Activated CD8-positive, alpha-beta memory T cell treated with anti-CD3 and anti-CD28 coated beads, Interleukin-2, amount 10 ng/mL, durations not matched to agents 7 days and 5 days (primary cell): Measurements from ENCODE around the gene MAP2K7. TPM values are rescaled to one million over a fixed set of nuclear protein-coding genes. Genes with fewer than 3 reads are reported as not detected.

ENCODE experiments used
- ATAC-seq: fragments of 150-1000 bp; cut with Tn5 transposase; one replicate; pipeline ENCODE4 v1.10.0; 2021; ENCODE audit warnings: moderate library complexity
- CTCF ChIA-PET: fragments of 350-600 bp; sonication (Branson Sonifier 250); formaldehyde crosslinking; loops from one replicate; lab custom pipeline; 2021; ENCODE audit warnings: antibody characterized with exemption; lab: Charles Lee
- DNase-seq: peaks from one replicate; pipeline ENCODE4 v3.0.0-alpha.2; 2020
- H3K27ac Mint-ChIP-seq: one replicate; pipeline ENCODE4 v1.8.0; 2021; ENCODE audit warnings: mild to moderate bottlenecking, mixed read lengths
- H3K27me3 Mint-ChIP-seq: one replicate; pipeline ENCODE4 v1.8.0; 2021; ENCODE audit warnings: mixed read lengths
- H3K36me3 Mint-ChIP-seq: one replicate; pipeline ENCODE4 v1.8.0; 2021; ENCODE audit warnings: mild to moderate bottlenecking, mixed read lengths
- H3K4me1 Mint-ChIP-seq: one replicate; pipeline ENCODE4 v1.8.0; 2021; ENCODE audit warnings: mixed read lengths
- H3K4me3 Mint-ChIP-seq: one replicate; pipeline ENCODE4 v1.8.0; 2021; ENCODE audit warnings: mild to moderate bottlenecking, moderate library complexity, mixed read lengths
- H3K9me3 Mint-ChIP-seq: one replicate; pipeline ENCODE4 v1.8.0; 2022; ENCODE audit warnings: low read depth, mixed read lengths
- total RNA-seq, 2 experiments: library from RNA; stranded (reverse); gene quantifications; one replicate each; pipeline ENCODE4 v1.2.3, GENCODE V29; 2021

The MAP2K7 gene
- total RNA-seq, 2 experiments from 2014 or later, result 38.0 to 41.6 TPM

GRCh38 chr19:7869910-7870511 is 33.7 kb upstream of the MAP2K7 start:
- Mint-ChIP-seq H3K27ac (peak overlapping the region; percentile 32), H3K36me3 (no peaks in the 10 kb centered on the region), H3K9me3 (no peaks in the 10 kb centered on the region), H3K27me3 (peaks cover 55% of the 10 kb centered on the region), H3K4me3 (no peak overlapping the region), H3K4me1 (peaks cover 34% of the 10 kb centered on the region)
- ATAC-seq (peak; percentile 9), DNase-seq (peak; percentile 77)
- CTCF ChIA-PET, result interaction anchor here (0.7 to 2.2 kb wide), 21 partner anchors 9 to 240 kb away, joined by 3 to 41 read pairs (median 6); partner anchors contain the start of genes MAP2K7, PET100, SNAPC2 and STXBP2

- Mint-ChIP-seq H3K4me1 (peaks cover 29% of the 10 kb centered on the region), H3K27me3 (peaks cover 55% of the 10 kb centered on the region), H3K9me3 (no peaks in the 10 kb centered on the region), H3K27ac (peak overlapping the region; percentile 17), H3K4me3 (no peak overlapping the region), H3K36me3 (no peaks in the 10 kb centered on the region)
- CTCF ChIA-PET, result interaction anchor here (0.5 to 0.7 kb wide), 2 partner anchors 33 to 396 kb away, joined by 3 to 6 read pairs; partner anchors contain the start of gene MAP2K7
- DNase-seq (peak; percentile 82), ATAC-seq (peak; percentile 9)
Observed at GRCh38 chr19:7870571-7871436, 32.9 kb upstream of the MAP2K7 start.

GRCh38 chr19:7871437-7872305 is 32.0 kb upstream of the MAP2K7 start:
- H3K27me3 Mint-ChIP-seq, result peaks cover 56% of the 10 kb centered on the region
- H3K36me3 Mint-ChIP-seq, result no peaks in the 10 kb centered on the region
- no peaks in the 10 kb centered on the region for H3K9me3 Mint-ChIP-seq
- peak overlapping the region; percentile 3 for H3K4me3 Mint-ChIP-seq
- ATAC-seq, result peak; percentile 5
- DNase-seq, result peak; percentile 88
- H3K4me1 Mint-ChIP-seq, result peaks cover 29% of the 10 kb centered on the region
- peak overlapping the region; percentile 17 for H3K27ac Mint-ChIP-seq
- CTCF ChIA-PET, result interaction anchor here (0.5 kb wide), 1 partner anchor 395 kb away, joined by 3 read pairs; no protein-coding TSS in a partner anchor

- Mint-ChIP-seq H3K4me3 (no peak overlapping the region), H3K9me3 (no peaks in the 10 kb centered on the region), H3K27ac (no peak overlapping the region), H3K36me3 (no peaks in the 10 kb centered on the region), H3K27me3 (peaks cover 47% of the 10 kb centered on the region), H3K4me1 (peaks cover 29% of the 10 kb centered on the region)
- ATAC-seq (no peak), DNase-seq (no peak)
- CTCF ChIA-PET, result interaction anchor here (0.6 kb wide), 1 partner anchor 972 kb away, joined by 3 read pairs; no protein-coding TSS in a partner anchor
Observed at GRCh38 chr19:7872306-7873204, 31.1 kb upstream of the MAP2K7 start.

- ATAC-seq (no peak), DNase-seq (no peak)
- no peaks in the 10 kb centered on the region for H3K9me3 Mint-ChIP-seq
- peak overlapping the region; percentile 38 for H3K4me3 Mint-ChIP-seq
- H3K27me3 Mint-ChIP-seq, result peaks cover 40% of the 10 kb centered on the region
- CTCF ChIA-PET, result no interaction called here
- peaks cover 26% of the 10 kb centered on the region for H3K4me1 Mint-ChIP-seq
- H3K36me3 Mint-ChIP-seq, result no peaks in the 10 kb centered on the region
- no peak overlapping the region for H3K27ac Mint-ChIP-seq
Observed at GRCh38 chr19:7873304-7874075, 30.2 kb upstream of the MAP2K7 start.

GRCh38 chr19:7874076-7874896 is 29.4 kb upstream of the MAP2K7 start, which contains the start of gene PRR36:
TSS of gene PRR36 (minus strand) at chr19:7874390. CDS start at chr19:7873689, 701 bp downstream.
- H3K27me3 Mint-ChIP-seq, result peaks cover 39% of the 10 kb centered on the region
- H3K4me1 Mint-ChIP-seq, result peaks cover 21% of the 10 kb centered on the region
- ATAC-seq (no peak), DNase-seq (no peak)
- H3K27ac Mint-ChIP-seq, result no peak within 1 kb of the TSS
- no peaks in the 10 kb centered on the region for H3K36me3 Mint-ChIP-seq
- CTCF ChIA-PET, result interaction anchor here (1.5 to 2.3 kb wide), 2 partner anchors 13 to 29 kb away, joined by 3 to 7 read pairs; partner anchors contain the start of gene MAP2K7
- H3K4me3 Mint-ChIP-seq, result peak within 1 kb of the TSS; percentile 38
- no peaks in the 10 kb centered on the region for H3K9me3 Mint-ChIP-seq

- Mint-ChIP-seq H3K4me3 (no peak overlapping the region), H3K27me3 (peaks cover 39% of the 10 kb centered on the region), H3K36me3 (no peaks in the 10 kb centered on the region), H3K27ac (no peak overlapping the region), H3K9me3 (no peaks in the 10 kb centered on the region), H3K4me1 (peaks cover 20% of the 10 kb centered on the region)
- CTCF ChIA-PET, result interaction anchor here (1.5 to 2.3 kb wide), 2 partner anchors 13 to 29 kb away, joined by 3 to 7 read pairs; partner anchors contain the start of gene MAP2K7
- DNase-seq (no peak), ATAC-seq (no peak)
Observed at GRCh38 chr19:7874897-7875273, 28.8 kb upstream of the MAP2K7 start.

- H3K27me3 Mint-ChIP-seq, result peaks cover 26% of the 10 kb centered on the region
- ATAC-seq (no peak), DNase-seq (no peak)
- peaks cover 3% of the 10 kb centered on the region for H3K9me3 Mint-ChIP-seq
- no peak overlapping the region for H3K27ac Mint-ChIP-seq
- H3K4me3 Mint-ChIP-seq, result no peak overlapping the region
- H3K36me3 Mint-ChIP-seq, result no peaks in the 10 kb centered on the region
- CTCF ChIA-PET, result interaction anchor here (1.2 kb wide), 1 partner anchor 8 kb away, joined by 5 read pairs; no protein-coding TSS in a partner anchor
- H3K4me1 Mint-ChIP-seq, result peaks cover 3% of the 10 kb centered on the region
Observed at GRCh38 chr19:7877249-7877836, 26.3 kb upstream of the MAP2K7 start.

- ATAC-seq (peak; percentile 27), DNase-seq (no peak)
- peaks cover 15% of the 10 kb centered on the region for H3K27me3 Mint-ChIP-seq
Observed at GRCh38 chr19:7879111-7879807, 24.4 kb upstream of the MAP2K7 start.

GRCh38 chr19:7879836-7880235 is 23.8 kb upstream of the MAP2K7 start:
- peak; percentile 27 for ATAC-seq

More at GRCh38 chr19:7879111-7879807, 24.4 kb upstream of the MAP2K7 start:
- no peaks in the 10 kb centered on the region for H3K4me1 Mint-ChIP-seq
- H3K4me3 Mint-ChIP-seq, result no peak overlapping the region
- no peak overlapping the region for H3K27ac Mint-ChIP-seq
- CTCF ChIA-PET, result interaction anchor here (0.7 to 1.5 kb wide), 2 partner anchors 10 to 66 kb away, joined by 3 to 6 read pairs; no protein-coding TSS in a partner anchor
- peaks cover 3% of the 10 kb centered on the region for H3K9me3 Mint-ChIP-seq
- no peaks in the 10 kb centered on the region for H3K36me3 Mint-ChIP-seq

More at GRCh38 chr19:7879836-7880235, 23.8 kb upstream of the MAP2K7 start:
- Mint-ChIP-seq H3K4me1 (no peaks in the 10 kb centered on the region), H3K27me3 (peaks cover 11% of the 10 kb centered on the region), H3K9me3 (peaks cover 3% of the 10 kb centered on the region), H3K4me3 (no peak overlapping the region), H3K36me3 (no peaks in the 10 kb centered on the region), H3K27ac (no peak overlapping the region)
- CTCF ChIA-PET, result interaction anchor here (1.5 to 1.8 kb wide), 2 partner anchors 10 to 24 kb away, joined by 6 read pairs; partner anchors contain the start of gene MAP2K7
- DNase-seq, result no peak
